ENCODE data around the gene THY1.
"Not testable (repeated sequence)": the region's sequence is repeated elsewhere in the genome, so short reads cannot be mapped to it uniquely, and the experiment has no call there.

The THY1 gene

DNA sequence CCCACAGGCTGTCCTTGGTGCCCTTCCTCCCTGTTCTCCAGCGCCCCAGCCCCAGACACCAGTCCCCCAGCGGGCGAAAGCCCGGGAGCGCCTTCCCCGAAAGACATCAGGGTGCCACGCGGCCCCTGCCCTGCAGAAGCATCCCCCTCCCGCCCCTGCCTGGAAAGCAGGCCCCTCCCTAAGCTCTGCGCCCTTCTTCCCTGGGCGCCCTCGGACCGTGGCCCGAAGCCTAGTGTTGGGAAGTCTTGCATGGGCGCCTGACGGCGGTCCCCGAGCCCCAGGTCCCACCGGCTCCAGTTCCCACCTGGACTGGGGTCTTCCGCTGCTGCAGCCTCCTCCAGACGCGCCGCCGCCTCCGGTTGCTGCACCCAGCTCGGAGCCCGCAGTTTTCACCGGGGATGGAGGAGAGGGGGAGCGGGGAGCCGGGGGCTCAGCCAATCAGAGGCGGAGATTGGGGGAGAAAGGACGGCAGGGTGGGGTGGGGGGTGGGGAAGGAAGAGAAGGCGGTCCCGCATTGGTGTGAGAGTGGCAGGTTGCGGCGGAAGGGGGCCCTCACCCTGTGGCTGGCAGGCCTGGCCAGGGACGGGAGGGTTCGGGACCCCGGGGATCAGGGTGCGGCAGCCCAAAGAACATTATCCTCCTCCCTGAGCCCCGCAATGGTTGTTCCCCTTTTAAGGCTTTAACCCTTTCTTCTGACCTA is at the start of gene THY1:
Gene THY1, minus strand, starts transcription at position 364 of the 700 bp plus-strand sequence. CDS start 2,267 bp downstream, outside the sequence.
- no peak for DNase-seq (ENCODE audit: low spot score)

DNA sequence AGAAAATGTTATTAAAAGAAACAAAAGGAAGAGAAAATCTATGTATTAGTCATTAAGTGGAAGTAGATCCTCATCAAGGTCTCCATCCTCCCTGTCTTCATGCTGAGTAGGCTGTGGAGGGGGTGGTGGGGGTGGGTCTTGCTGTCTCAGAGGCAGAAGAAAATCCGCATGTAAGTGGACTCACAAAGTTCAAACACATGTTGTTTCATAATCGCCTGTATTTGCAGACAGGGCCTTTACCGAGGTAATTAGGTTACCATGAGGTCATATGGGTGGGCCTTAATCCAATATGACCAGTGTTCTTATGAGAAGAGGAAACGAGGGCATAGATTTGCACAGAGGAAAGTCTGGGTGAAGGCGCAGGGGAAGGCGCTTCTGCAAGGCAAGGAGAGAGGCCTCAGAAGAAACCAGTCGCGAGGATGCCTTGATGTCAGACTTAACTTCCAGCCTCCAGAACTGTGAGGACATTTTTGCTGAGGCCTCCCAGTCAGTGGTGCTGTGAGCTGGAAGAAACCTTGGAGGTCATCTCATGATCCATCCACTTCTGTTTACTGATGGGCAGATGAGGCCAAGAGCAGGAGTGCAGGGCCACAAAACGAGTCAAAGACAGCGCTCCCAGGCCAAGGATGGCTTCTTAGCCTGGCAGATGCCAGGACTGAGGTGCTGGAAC is 49.3 kb upstream of the THY1 start:
- DNase-seq (ENCODE audit: low spot score), result no peak

DNA sequence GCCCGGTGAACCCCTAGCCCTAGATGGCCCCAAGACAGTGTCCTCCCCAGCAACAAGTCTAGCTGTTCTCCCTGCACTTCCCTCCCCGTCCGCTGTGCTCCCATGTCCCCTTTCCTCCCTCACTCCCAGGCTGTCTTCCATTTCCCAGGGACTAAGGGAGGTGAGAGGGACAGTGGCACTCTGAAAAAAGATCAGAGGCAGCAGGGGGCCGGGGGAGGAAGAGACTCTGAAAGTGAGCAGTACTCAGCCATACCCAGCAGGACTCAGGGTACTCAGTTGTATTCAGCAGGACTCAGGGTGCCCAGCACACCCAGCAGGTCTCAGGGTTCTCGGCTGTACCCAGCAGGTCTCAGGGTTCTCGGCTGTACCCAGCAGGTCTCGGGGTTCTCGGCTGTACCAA is 48.4 kb upstream of the THY1 start:
- no peak for DNase-seq (ENCODE audit: low spot score)

DNA sequence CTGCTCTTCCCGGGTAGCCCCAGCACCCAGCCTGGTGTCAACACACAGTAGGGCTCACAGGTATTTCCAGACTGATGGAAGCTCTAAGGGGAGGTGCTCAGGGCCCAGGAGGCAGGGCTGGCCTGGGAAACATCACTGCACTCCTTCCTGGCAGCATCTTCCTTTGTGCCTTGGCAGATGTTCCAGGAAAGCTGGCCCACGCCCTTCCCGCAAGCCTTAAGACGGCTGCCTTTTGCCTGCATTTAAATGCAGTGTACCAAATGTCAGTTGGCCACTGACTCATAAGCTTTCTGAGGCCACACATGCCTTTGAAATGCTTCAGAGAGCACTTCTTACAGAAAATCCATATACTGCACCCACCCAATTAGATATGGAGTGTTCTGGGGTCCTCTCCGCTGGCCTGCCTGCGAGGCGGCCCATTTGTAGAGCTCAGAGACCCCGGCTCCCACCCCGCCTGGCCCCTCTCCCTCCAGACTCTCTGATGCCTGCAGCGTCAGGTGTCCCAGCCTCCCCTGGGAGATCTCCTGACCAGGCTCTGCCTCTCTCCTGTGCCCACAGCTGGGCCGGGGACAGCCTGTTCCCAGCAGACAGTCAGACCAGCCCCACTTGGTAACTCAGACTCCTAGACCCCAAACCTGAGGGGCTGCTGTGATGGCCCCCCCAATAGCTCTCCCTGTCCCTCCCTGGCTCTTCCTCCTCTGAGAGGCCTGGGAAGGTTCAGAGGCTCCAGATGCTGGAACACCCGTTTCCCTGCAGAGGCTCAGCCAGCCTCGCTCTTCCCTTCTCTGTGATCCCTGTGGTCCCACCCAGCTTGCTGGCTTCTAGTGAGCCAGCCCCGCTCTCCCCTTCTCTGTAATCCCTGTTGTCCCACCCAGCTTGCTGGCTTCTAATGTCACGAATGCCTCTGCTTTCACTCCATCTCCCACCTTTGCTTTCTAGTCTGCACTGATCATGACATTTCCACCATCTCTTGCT is 47.6 kb upstream of the THY1 start:
- no peak for DNase-seq (ENCODE audit: low spot score)

DNA sequence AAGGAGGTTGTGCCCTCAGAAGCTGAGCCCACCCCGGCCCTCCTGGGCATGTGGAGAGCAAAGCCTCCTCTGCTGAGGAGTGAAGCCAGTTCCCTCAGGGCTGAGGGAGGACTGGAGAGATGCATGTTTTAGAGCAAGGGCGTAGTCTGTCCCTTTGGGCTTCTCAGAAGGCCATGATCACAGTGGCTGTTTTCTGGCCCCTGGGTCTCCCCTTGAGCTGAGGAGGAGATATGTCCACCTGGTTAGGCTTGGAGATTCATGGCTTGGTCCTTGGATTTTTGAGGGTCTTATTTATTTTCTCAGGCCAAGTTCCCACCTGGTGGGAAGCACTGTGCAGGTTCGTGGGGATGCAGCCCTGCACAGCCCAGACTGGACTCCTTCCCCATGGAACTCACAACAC is 46.5 kb upstream of the THY1 start:
- no peak for DNase-seq (ENCODE audit: low spot score)

DNA sequence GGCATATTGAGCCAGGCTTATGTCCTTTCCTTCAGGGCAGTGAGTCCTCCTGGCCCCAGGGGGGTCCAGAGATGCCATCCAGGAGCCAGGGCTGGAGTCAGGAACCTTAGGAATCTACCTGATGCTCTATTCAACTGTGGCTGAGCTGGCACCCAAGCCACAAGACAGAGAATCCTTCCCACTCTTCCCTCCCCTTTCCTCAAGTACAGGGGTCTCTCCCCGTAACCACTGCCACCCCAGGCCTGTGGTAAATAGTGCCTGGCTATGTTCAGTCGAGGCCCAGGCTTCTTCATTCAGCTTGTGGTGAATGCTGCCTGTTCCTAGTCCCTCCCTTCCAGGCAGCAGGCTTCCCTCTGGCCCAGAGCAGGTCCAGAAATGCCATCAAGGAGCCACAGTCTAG is 45.5 kb upstream of the THY1 start:
- no peak for DNase-seq (ENCODE audit: low spot score)

DNA sequence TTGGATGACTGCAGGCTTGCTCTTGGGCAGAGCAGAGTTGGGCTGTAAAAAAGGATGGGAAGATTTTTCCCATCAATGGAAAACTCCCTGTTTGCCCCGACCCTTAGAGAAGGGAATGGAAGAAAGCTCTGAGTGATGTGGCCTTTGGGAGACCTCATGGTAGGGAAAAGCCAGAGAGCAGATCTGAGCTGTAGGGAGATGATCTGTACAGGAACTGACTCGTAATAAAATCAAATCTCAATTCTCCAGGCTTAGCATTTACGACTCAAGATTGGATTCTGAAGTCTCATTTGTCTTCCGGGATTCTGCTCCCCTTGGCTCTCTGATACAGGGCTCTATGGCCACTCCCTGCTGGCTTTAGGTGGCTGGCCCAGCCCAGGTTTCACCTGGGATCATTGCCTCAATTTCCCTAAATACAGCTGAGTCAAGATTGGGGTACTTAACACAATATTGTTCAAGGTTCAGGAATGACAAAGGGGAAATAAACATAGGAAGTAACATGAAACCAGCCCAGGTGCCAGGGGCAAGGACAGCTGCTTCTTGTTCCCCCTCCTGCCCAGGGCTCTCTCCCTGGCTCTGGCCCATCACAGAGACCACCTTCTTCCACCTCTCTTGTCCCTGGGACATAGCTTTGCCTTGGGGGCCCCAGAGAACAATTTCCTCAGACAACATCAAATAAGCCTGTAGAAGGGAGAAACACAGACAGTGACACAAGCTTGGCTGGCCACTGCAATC is 38.4 kb upstream of the THY1 start:
- DNase-seq (ENCODE audit: low spot score), result no peak

DNA sequence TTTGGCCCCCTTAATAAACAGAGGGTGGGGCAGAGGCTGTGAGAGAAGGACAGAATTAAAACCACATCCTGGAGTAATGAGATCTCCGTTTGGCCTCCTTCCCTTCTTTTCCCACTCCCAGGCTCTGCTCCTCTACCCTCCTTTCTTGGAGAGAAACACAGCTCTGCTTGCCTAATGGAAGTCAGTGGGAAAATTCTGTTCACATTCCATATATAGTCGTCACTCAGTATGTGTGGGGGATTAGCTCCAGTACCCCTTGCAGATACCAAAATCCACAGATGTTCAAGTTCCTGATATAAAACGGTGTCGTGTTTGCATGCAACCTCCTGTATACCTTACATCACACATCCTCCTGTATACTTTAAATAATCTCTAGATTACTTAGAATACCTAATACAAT is 37.6 kb upstream of the THY1 start:
- no peak for DNase-seq (ENCODE audit: low spot score)

DNA sequence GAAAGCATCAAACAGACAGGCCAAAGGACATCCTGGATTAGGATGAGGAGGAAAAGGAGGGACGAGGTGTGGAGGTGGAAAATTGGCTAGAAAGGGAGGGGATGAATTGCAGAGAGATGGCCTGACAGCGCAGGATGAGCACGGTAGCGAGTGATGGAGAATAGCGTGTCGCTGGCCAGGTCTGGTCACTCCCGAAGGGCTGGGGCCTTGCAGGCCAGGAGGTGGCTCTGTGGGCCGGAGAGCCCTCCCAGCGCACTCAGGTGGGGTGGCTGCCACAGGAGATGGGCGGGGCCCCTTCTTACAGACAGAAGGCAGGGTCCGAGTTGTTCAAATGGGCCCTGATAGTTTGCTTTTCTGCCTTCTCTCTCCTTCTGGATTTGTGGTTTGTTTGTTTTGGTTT is 37.1 kb upstream of the THY1 start:
- DNase-seq (ENCODE audit: low spot score), result no peak

DNA sequence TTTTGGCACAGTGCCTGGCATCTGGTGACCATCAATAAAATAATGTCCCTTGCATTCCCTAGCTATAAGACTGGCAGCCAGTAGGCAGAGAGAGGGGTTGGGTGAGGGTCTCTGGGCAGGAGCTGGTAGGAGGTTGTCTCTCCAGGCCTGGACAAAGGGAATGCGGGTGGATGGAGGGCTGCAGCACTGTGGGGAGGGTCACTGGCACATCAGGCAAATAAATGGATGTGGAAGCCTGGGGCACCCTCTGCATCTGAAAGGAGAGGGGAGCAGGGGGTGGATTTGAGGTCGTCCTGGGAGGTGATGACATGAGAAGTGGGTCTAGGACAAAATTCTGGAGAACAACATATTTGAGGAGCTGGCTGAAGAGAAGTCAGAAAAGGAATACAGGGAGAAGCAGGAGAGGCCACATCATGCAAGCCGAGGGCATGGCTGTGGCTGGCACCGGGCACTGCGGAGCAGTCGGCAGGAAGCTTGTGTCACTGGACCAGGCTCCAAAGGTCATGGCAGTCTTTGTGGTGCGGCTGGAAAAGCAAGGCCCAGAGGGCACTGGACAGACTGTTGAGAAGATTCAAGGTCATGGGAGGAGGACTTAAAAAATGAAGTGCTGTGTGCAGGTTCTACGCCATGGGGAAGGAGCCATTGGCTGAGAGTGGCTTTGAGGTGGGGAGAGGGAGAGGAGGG is 36.5 kb upstream of the THY1 start:
- DNase-seq (ENCODE audit: low spot score), result no peak

DNA sequence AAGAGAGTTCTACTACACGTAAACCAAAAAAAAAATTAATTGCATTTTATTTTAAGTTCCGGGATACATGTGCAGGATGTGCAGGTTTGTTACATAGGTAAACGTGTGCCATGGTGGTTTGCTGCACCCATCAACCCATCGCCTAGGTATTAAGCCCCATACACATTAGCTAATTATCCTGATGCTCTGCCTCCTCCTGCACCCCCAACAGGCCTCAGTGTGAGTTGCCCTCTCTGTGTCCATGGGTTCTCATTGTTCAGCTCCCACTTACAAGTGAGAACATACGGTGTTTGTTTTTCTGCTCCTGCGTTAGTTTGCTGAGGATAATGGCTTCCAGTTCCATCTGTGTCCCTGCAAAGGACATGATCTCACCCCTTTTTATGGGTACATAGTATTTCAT is 32.7 kb upstream of the THY1 start:
- DNase-seq (ENCODE audit: low spot score), result not testable (repeated sequence)

DNA sequence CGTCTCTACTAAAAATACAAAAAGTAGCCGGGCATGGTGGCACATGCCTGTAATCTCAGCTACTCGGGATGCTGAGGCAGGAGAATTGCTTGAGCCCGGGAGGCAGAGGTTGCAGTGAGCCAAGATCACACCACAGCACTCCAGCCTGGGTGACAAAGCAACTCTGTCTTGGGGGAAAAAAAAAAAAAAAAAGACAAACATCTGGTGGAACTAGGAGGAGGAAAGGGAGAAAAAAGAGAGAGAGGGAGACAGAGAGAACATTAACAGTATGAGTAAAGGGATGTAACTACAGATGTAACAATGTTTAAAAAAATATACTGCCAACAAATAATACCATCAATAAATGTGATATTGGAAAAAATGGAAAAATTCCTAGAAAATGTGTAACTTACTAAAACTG is 32.3 kb upstream of the THY1 start:
- DNase-seq (ENCODE audit: low spot score), result not testable (repeated sequence)

DNA sequence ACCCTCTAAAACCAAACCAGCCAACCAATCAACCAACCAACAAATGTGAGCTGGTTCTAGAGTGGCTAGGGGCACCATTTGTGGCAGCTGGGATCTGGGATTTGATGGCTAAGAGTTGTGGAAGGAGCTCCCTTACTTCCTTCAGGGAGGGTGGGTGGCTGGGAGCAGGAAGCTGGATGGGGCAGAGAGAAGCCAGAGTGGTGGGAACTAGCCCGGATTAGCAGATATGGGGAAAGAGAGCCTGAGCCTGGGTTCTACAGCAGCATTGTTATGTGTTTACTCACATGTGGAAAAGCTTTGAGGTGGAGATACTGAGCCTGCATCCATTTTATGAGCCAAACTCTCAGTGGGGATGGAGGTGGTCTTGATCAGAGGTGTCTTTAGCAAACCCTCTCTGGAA is 30.9 kb upstream of the THY1 start:
- DNase-seq (ENCODE audit: low spot score), result no peak

DNA sequence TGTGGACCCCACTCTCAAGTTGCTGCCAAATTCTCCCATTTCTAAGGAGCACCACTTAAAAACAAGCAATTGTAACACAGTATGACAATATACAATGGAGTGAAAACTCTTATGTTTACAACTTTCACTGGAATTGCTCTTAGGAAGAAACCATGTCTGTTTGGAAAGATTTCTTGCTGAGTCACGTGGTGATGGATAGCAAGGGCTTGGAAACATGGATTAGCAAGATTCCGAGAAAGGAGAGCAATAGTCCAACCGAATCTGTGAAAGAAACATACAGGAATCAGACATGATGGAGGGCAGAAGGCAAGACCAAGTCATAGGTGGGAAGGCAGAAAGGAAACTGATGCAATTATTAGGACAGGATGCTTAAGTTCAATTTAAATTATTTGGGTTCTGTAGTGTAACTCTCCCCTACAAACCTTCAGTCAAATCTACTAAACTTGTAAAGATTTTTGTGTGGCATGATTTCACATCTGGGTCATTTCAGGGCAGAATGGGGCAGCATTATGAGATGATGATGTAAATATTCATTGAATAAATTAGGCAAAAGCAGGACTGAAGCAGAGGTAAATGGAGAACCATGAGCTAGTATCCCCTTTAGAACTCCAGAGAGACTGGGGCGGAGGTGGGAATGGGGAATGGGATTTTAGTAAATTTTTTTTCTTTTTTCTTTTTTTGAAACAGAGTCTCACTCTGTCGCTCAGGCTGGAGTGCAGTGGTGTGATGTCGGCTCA is 27.8 kb upstream of the THY1 start:
- DNase-seq (ENCODE audit: low spot score), result no peak

DNA sequence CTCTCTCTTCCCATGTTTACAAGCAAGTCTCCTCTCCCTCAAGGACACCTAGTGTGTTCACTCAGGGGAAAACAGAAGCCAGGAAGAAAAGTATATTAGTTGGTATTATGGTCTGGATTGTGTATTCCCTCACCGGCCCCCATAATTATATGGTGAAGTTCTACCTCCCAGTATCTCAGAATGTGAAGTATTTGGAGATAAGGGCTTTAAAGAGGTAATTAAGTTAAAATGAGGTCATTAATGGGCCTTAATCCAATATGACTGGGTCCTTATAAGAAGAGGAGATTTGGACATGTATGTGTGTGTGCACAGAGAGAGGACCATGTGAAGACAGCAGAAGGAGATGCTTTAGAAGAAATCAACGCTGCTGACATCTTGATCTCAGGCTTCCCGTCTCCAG is 26.5 kb upstream of the THY1 start:
- DNase-seq (ENCODE audit: low spot score), result no peak

DNA sequence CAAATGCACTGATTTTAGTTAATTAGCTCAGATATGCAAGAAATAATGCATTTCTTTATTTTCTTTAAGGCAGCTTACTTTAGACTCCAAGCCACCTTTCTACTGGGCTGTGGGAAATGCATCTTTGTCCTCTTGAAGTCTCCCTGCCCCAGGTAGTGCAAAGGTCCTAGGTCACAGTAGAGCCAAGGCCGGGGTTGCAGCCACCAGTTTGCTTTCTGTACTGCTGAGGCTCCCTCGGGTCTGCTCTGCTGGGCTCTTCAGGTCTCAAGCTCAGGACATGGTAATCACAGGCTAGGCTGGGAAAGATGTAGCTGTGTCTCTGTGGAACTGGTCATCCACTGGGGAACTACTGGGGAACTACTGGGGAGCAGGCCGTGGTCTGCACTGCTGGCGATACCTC is 25.4 kb upstream of the THY1 start:
- no peak for DNase-seq (ENCODE audit: low spot score)

DNA sequence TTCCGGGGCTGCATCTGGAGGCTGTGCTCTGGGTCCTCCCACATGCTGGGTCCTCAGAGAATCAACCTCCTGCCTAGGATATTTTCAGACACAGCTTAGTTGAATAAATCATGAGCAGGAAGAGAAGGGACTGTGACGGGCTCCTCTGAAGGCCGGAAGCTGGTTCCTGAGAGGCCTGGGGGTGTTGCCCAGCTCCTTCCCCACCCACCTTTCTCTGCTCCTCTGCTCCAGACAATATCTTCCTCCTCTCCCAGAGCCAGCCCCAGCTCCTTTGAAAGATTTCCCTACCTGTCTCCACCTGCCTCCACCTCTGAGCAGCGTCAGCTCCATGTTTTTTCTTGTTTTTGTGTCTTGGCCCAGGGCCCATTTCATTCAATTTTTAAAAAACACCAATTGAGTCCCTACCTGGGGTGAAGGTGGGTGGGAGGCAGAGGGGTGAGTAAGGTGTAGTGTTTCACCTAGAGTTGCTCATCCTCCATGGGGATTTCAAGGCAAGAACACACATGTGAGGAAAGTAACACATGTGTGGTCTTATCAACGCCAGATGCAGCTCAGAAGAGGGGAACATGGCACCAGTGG is 24.8 kb upstream of the THY1 start:
- no peak for DNase-seq (ENCODE audit: low spot score)

DNA sequence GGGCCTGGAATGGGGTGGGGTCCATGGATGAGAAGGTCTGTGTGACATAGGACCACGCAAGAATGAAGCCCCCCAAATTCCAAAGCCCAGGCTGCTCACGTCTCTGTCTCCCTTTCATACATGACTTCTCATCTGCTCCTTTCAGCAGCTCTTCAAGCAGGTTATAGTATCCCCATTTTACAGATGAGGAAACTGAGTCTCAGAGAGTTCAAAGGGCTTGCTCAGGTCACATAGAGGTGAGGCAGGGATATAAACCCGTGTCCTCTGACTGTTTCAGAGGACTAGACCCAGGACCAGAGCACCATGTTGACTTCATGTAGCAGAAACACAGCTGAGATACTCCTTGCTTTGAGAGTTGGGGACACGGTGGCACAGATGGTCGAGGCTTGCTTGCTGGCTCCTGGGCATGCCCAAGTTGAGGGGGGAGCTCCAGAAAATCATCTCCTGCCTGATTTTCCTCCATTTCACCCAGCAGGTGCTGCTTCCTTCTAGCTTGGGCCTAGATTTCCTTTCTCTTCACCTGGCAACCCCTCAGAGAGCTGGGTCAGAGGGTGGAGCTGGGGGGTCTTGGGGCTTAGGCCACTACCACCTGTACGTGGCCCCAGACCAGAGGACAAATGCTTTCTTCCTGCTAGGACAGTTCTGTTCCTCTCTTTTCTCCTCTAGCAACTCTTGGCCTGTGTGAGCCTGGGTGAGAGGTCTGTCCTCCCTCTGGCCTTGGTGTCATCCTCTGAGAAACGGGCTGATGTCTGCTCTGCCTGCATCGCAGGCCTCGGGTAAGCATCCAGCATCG is 24.1 kb upstream of the THY1 start:
- no peak for DNase-seq (ENCODE audit: low spot score)

DNA sequence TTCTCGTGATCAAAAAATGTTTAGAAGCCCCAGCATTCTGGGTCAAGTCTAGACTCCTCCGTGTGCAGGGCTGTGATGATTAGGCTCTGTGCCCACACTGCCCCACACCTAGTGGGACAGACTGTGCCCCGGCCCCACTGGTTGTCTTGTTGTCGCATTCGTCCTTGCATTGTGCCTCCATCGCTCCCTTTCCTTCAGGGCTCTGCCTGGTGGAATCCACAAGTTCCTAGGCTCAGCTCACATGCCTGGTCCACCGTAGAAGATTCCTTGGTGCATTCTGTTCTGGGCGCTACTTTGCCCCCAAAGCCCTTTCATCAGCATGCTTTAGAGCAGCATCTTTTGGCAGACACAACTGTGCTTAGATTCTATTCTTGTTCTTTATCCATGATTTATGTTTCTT is 23.5 kb upstream of the THY1 start:
- no peak for DNase-seq (ENCODE audit: low spot score)

DNA sequence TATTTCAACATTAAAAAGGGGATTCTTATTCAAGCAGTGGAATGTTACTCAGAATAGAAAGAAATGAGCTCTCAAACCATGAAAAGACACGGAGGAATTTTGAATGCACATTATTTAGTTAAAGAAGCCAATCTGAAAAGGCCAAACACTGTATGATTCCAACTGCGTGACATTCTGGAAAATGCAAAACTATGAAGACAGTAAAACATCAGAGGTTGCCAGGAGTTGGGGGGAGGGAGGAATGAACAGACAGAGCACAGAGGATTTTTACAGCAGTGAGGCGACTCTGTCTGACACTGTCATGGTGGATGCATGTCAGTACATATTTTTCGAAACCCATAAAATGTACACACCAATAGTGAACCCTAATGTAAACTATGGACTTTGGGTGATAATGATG is 22.9 kb upstream of the THY1 start:
- no peak for DNase-seq (ENCODE audit: low spot score)

Measured in CD4-positive, alpha-beta T cell treated with Interleukin-6 at 100 ng/mL for 8 hours (primary cell).